ENCODE results near the gene DDX49. TPM values are rescaled to one million over a fixed set of nuclear protein-coding genes. Genes with fewer than 3 reads are reported as not detected.
A peak's percentile ranks its signal among the peaks of the same experiment; 100 is the strongest.

DDX49 gene
- total and polyA plus RNA-seq, 7 donors: 32.7 to 51.1 (median 38.8) TPM

DNA sequence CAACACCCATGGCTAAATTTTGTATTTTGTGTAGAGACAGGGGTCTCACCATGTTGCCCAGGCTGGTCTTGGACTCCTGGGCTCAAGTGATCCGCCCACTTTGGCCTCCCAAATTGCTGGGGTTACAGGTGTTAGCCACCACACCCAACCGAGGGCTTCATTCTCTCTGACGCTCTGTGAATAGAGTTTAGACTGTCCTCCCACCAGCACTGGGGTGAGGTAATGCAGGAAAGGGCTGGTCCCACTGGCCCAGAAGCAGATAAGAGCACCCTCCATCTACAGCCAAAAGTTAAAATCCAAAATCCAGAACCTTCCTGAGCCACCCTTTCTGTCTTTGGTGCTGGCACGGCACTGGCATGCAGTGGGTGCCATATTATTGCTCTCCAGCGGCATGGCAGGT is 53.3 kb downstream of the DDX49 start:
- Histone ChIP-seq H3K4me1 (peaks cover 0 to 17% (median 0%) of the 10 kb centered on the region in 4 donors), H3K27me3 (no peaks in the 10 kb centered on the region), H3K4me3 (no peak overlapping the region), H3K27ac (peak overlapping the region in 3 of 4 donors; percentile 20 to 33 (median 28)), H3K36me3 (no peaks in the 10 kb centered on the region), H3K9me3 (no peaks in the 10 kb centered on the region)
- WGBS, 2 donors: 84 to 89% methylated on average over 5 of the region's 5 CpGs
- intact Hi-C loops (cut with DNase I): no loop called here
- DNase-seq: no peak
- TF ChIP-seq, protein P1, sequence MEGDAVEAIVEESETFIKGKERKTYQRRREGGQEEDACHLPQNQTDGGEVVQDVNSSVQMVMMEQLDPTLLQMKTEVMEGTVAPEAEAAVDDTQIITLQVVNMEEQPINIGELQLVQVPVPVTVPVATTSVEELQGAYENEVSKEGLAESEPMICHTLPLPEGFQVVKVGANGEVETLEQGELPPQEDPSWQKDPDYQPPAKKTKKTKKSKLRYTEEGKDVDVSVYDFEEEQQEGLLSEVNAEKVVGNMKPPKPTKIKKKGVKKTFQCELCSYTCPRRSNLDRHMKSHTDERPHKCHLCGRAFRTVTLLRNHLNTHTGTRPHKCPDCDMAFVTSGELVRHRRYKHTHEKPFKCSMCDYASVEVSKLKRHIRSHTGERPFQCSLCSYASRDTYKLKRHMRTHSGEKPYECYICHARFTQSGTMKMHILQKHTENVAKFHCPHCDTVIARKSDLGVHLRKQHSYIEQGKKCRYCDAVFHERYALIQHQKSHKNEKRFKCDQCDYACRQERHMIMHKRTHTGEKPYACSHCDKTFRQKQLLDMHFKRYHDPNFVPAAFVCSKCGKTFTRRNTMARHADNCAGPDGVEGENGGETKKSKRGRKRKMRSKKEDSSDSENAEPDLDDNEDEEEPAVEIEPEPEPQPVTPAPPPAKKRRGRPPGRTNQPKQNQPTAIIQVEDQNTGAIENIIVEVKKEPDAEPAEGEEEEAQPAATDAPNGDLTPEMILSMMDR (IDR thresholded peaks at IDR 0.05): no peak
- TF ChIP-seq POLR2AphosphoS5 (IDR thresholded peaks at IDR 0.05) (no peak), EP300 (IDR thresholded peaks at IDR 0.05) (no peak), POLR2A (IDR thresholded peaks at IDR 0.05) (no peak)

DNA sequence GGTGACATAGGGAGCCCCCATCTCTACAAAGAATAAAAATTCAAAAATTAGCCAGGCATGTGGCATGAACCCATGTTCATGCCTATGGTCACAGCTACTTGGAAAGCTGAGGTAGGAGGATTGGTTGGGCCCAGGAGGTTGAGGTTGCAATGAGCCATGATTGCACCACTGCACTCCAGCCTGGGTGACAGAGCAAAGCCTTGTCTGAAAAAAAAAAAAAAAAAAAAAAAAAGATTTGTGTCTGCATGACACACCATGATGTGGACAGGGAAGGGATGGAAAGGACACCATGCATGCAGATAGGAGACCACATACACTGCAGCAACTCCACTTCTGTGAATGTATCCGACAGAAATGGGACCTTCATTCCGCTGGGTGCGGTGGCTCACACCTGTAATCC is 55.5 kb downstream of the DDX49 start:
- H3K4me3 ChIP-seq: no peak overlapping the region

DNA sequence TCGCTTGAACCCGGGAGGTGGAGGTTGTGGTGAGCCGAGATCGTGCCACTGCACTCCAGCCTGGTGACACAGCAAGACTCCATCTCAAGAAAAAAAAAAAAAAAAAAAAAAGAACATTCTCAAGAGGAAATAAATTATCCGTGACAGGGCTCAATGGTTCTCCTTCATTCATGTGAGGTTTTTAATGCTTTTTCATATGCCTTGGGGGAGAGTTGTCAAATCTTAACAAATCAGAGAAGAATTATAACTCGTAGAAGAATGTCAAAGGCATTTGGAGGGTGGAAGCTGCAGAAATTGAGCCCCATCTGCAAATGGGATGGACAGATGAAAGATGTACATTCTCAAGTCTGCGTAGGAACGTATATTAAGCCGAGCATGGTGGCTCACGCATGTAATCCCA is 56.4 kb downstream of the DDX49 start:
- TF ChIP-seq POLR2AphosphoS5 (IDR thresholded peaks at IDR 0.05) (no peak), EP300 (IDR thresholded peaks at IDR 0.05) (no peak), POLR2A (IDR thresholded peaks at IDR 0.05) (no peak)
- TF ChIP-seq, protein P1 (IDR thresholded peaks at IDR 0.05): no peak
- intact Hi-C loops (cut with DNase I): no loop called here
- no peak overlapping the region for H3K27ac ChIP-seq
- no peak overlapping the region for H3K4me3 ChIP-seq
- H3K36me3 ChIP-seq: no peaks in the 10 kb centered on the region
- no peaks in the 10 kb centered on the region for H3K27me3 ChIP-seq
- 81 to 84% methylated on average over 10 of the region's 10 CpGs for WGBS, 2 donors
- no peak for DNase-seq
- no peaks in the 10 kb centered on the region for H3K4me1 ChIP-seq
- H3K9me3 ChIP-seq: no peaks in the 10 kb centered on the region

More for the DNA sequence above, 55.5 kb downstream of the DDX49 start:
- Histone ChIP-seq H3K36me3 (no peaks in the 10 kb centered on the region), H3K27me3 (no peaks in the 10 kb centered on the region), H3K27ac (no peak overlapping the region), H3K9me3 (no peaks in the 10 kb centered on the region), H3K4me1 (peaks cover 0 to 6% (median 0%) of the 10 kb centered on the region in 4 donors)
- 95 to 96% methylated on average over 3 of the region's 3 CpGs for WGBS, 2 donors
- intact Hi-C loops (cut with DNase I): no loop called here
- no peak for TF ChIP-seq POLR2AphosphoS5 (IDR thresholded peaks at IDR 0.05)
- no peak for TF ChIP-seq POLR2A (IDR thresholded peaks at IDR 0.05)
- TF ChIP-seq, protein P1 (IDR thresholded peaks at IDR 0.05): no peak
- TF ChIP-seq EP300 (IDR thresholded peaks at IDR 0.05): no peak
- DNase-seq: no peak

Other genes with a start within 250 kb of the DDX49 start
- 1 to 10 TPM; 2.5 to 7.2 (median 4.6) TPM for gene CRTC1, start 236.0 kb upstream of the DDX49 start, total RNA-seq
- 1 to 10 TPM; 2.8 to 8.9 (median 3.6) TPM for gene CRTC1, start 236.0 kb upstream of the DDX49 start, polyA plus RNA-seq
- gene COMP, start 128.4 kb upstream of the DDX49 start, total RNA-seq: 1 to 10 TPM in 2 of 4 donors, under 1 TPM in 2; 0.54 to 6.9 (median 1.0) TPM
- under 1 TPM in 1 of 3 donors, not detected in 2; 0.22 TPM for gene COMP, start 128.4 kb upstream of the DDX49 start, polyA plus RNA-seq
- 10 to 100 TPM; 48.4 to 55.3 (median 49.0) TPM for gene UPF1, start 87.8 kb upstream of the DDX49 start, total RNA-seq
- gene UPF1, start 87.8 kb upstream of the DDX49 start, polyA plus RNA-seq: 10 to 100 TPM; 27.6 to 62.1 (median 31.4) TPM
- gene CERS1, start 23.6 kb upstream of the DDX49 start, total RNA-seq: 1 to 10 TPM in 2 of 4 donors, under 1 TPM in 2; 0.36 to 3.6 (median 1.1) TPM
- gene CERS1, start 23.6 kb upstream of the DDX49 start, polyA plus RNA-seq: under 1 TPM in 1 of 3 donors, not detected in 2; 0.70 TPM
- 100 to 1,000 TPM; 130 to 198 (median 157) TPM for gene COPE, start 328 bp upstream of the DDX49 start, total RNA-seq
- 100 to 1,000 TPM; 269 to 346 (median 280) TPM for gene COPE, start 328 bp upstream of the DDX49 start, polyA plus RNA-seq
- 10 to 100 TPM; 15.7 to 36.3 (median 31.8) TPM for gene HOMER3, start 21.5 kb downstream of the DDX49 start, total RNA-seq
- 10 to 100 TPM in 1 of 3 donors, 1 to 10 TPM in 2; 6.2 to 22.8 (median 6.6) TPM for gene HOMER3, start 21.5 kb downstream of the DDX49 start, polyA plus RNA-seq
- gene SUGP2, start 113.8 kb downstream of the DDX49 start, total RNA-seq: 10 to 100 TPM; 25.0 to 82.3 (median 33.2) TPM
- 10 to 100 TPM in 1 of 3 donors, 1 to 10 TPM in 2; 7.8 to 45.8 (median 9.0) TPM for gene SUGP2, start 113.8 kb downstream of the DDX49 start, polyA plus RNA-seq
- gene ARMC6, start 113.9 kb downstream of the DDX49 start, total RNA-seq: 10 to 100 TPM; 11.4 to 21.7 (median 13.5) TPM
- gene ARMC6, start 113.9 kb downstream of the DDX49 start, polyA plus RNA-seq: 10 to 100 TPM; 15.6 to 23.5 (median 20.3) TPM
- 1 to 10 TPM; 6.3 to 8.2 (median 7.3) TPM for gene SLC25A42, start 144.3 kb downstream of the DDX49 start, total RNA-seq
- gene SLC25A42, start 144.3 kb downstream of the DDX49 start, polyA plus RNA-seq: 1 to 10 TPM; 2.4 to 9.5 (median 9.0) TPM
- gene TMEM161A, start 218.8 kb downstream of the DDX49 start, total RNA-seq: 10 to 100 TPM; 14.8 to 28.0 (median 18.3) TPM
- 10 to 100 TPM in 1 of 3 donors, 1 to 10 TPM in 2; 3.0 to 22.6 (median 4.4) TPM for gene TMEM161A, start 218.8 kb downstream of the DDX49 start, polyA plus RNA-seq